Endothelial cell of umbilical vein (primary cell): ENCODE measurements around the gene VRK1. TPM values are rescaled to one million over a fixed set of nuclear protein-coding genes. Genes with fewer than 3 reads are reported as not detected.

ENCODE experiments used
- BruUV-seq: library from RNA; stranded (reverse); fragments of 400-500 nt; replicated peaks from 2 replicates; lab custom pipeline; 2021; lab: Mats Ljungman, UMichigan
- CTCF ChIA-PET: fragments of 300-600, 350-600 bp; sonication (Branson Sonifier 250); formaldehyde crosslinking; loops from one replicate; lab custom pipeline; 2021; ENCODE audit warnings: antibody characterized with exemption, inconsistent platforms; lab: Charles Lee
- POLR2A ChIA-PET: fragments of 300-600, 350-600 bp; sonication (Branson Sonifier 250); formaldehyde crosslinking; loops from one replicate; lab custom pipeline; 2021; ENCODE audit warnings: antibody characterized with exemption, inconsistent platforms; lab: Charles Lee
- DNase-seq: peaks from one replicate; pipeline ENCODE4 v3.0.0-alpha.2; 2011; ENCODE audit warnings: low read depth, low spot score
- FAIRE-seq: peaks from 2 replicates; lab custom pipeline; 2011; peaks lifted over from hg19 to GRCh38; lab: Jason Lieb, UNC
- H2AFZ ChIP-seq: 2 replicates; pipeline ENCODE4 v1.6.0; 2012; ENCODE audit warnings: low read depth, low read length, control low read depth, inconsistent platforms
- H3K27ac ChIP-seq: 2 replicates; pipeline ENCODE4 v1.5.1; 2011; ENCODE audit warnings: low read depth, mild to moderate bottlenecking, control low read depth, low read length, moderate library complexity; ENCODE audit not compliant: insufficient read depth
- H3K27me3 ChIP-seq, 2 experiments: 2 replicates each; pipeline versions ENCODE4 v1.6.0 to v1.6.1; 2011; ENCODE audit warnings: low read length in 2 of 2, mixed read lengths in 1 of 2; ENCODE audit not compliant: control insufficient read depth in 2 of 2, insufficient read depth in 2 of 2
- H3K36me3 ChIP-seq, 2 experiments: 2 replicates in 1 of 2; 3 replicates in 1 of 2; pipeline ENCODE4 v1.5.1; 2011; ENCODE audit warnings: low read length in 2 of 2, mild to moderate bottlenecking in 1 of 2, moderate library complexity in 1 of 2; ENCODE audit not compliant: control insufficient read depth in 2 of 2, insufficient read depth in 2 of 2; ENCODE audit errors: extremely low read depth in 1 of 2
- H3K4me1 ChIP-seq: 3 replicates; pipeline ENCODE4 v1.5.1; 2011; ENCODE audit warnings: mild to moderate bottlenecking, low read length; ENCODE audit not compliant: control insufficient read depth, insufficient read depth; ENCODE audit errors: extremely low read depth
- H3K4me2 ChIP-seq: 2 replicates; pipeline ENCODE4 v1.6.1; 2011; ENCODE audit warnings: low read length, control low read depth, mixed read lengths; ENCODE audit not compliant: insufficient read depth
- H3K4me3 ChIP-seq, 3 experiments: fragments of 200-600 bp in 1 of 3; sonication (generic), shearing (Covaris generic) in 1 of 3; replicated peaks in 1 of 3; 2 replicates each; pipeline ENCODE4 v1.5.1; 2011 to 2016; ENCODE audit warnings: control low read depth in 3 of 3, low read length in 3 of 3, mild to moderate bottlenecking in 2 of 3, inconsistent platforms in 1 of 3, low read depth in 1 of 3, moderate library complexity in 1 of 3; ENCODE audit not compliant: insufficient read depth in 1 of 3
- H3K79me2 ChIP-seq: 2 replicates; pipeline ENCODE4 v1.6.0; 2012; ENCODE audit warnings: low read length, inconsistent platforms; ENCODE audit not compliant: control insufficient read depth, insufficient read depth
- H3K9ac ChIP-seq: replicated peaks from 2 replicates; pipeline ENCODE3; 2011; ENCODE audit warnings: low read length, control low read depth; ENCODE audit not compliant: insufficient read depth; ENCODE audit errors: extremely low read depth
- H3K9me1 ChIP-seq: replicated peaks from 3 replicates; pipeline ENCODE4 v1.6.0; 2011; ENCODE audit warnings: mild to moderate bottlenecking, low read length; ENCODE audit not compliant: control insufficient read depth, insufficient read depth; ENCODE audit errors: extremely low read depth
- H3K9me3 ChIP-seq: replicated peaks from 2 replicates; pipeline ENCODE4 v1.5.1; 2012; ENCODE audit warnings: low read length, inconsistent platforms; ENCODE audit not compliant: control insufficient read depth, insufficient read depth
- H4K20me1 ChIP-seq: replicated peaks from 2 replicates; pipeline ENCODE3; 2011; ENCODE audit warnings: mild to moderate bottlenecking, low read length; ENCODE audit not compliant: control insufficient read depth, insufficient read depth; ENCODE audit errors: extremely low read depth
- EZH2 ChIP-seq: IDR thresholded peaks from 2 replicates; pipeline ENCODE4 v1.6.1; 2012; ENCODE audit warnings: borderline replicate concordance, low read depth, mild to moderate bottlenecking, moderate library complexity, low read length, inconsistent platforms; ENCODE audit not compliant: severe bottlenecking
- FOS ChIP-seq: IDR thresholded peaks from 2 replicates; pipeline ENCODE4 v1.6.1; 2011; ENCODE audit warnings: mild to moderate bottlenecking, low read length, moderate library complexity, borderline replicate concordance; ENCODE audit not compliant: insufficient read depth
- GATA2 ChIP-seq: IDR thresholded peaks from 2 replicates; pipeline ENCODE4 v1.7.0; 2011; ENCODE audit warnings: low read depth, mild to moderate bottlenecking, moderate library complexity, mixed read lengths, low read length; ENCODE audit not compliant: insufficient read length, insufficient read depth
- JUN ChIP-seq: IDR thresholded peaks from 2 replicates; pipeline ENCODE4 v1.6.1; 2011; ENCODE audit warnings: borderline replicate concordance, low read depth; ENCODE audit not compliant: insufficient read length, insufficient read depth
- MYC ChIP-seq: IDR thresholded peaks from one replicate; pipeline ENCODE4 v1.6.1; 2011; ENCODE audit warnings: mild to moderate bottlenecking, low read depth, low read length
- POLR2A ChIP-seq: IDR thresholded peaks from 2 replicates; pipeline ENCODE4 v1.6.1; 2012; ENCODE audit warnings: low read depth, mild to moderate bottlenecking, control low read depth, low read length
- POLR2AphosphoS5 ChIP-seq: IDR thresholded peaks from 2 replicates; pipeline ENCODE4 v1.6.1; 2012; ENCODE audit warnings: low read depth, mild to moderate bottlenecking, control low read depth, low read length, moderate library complexity; ENCODE audit not compliant: insufficient read depth
- dilution Hi-C: fragments of 300-500 bp; cut with MboI; formaldehyde crosslinking; loops from one replicate; pipeline ENCODE4 v1.15.0; 2019; ENCODE audit warnings: low sequenced_read_pairs; ENCODE audit not compliant: extremely low pct_ligation_motif_present
- intact Hi-C: fragments of 100-400 bp; cut with micrococcal nuclease; formaldehyde crosslinking; loops from one replicate; pipeline ENCODE4 v1.10.0; 2022
- polyA plus RNA-seq, 4 experiments: library from polyadenylated mRNA; depleted of rRNA in 3 of 4; stranded (reverse) in 3 of 4; unstranded in 1 of 4; fragments of >200 nt; gene quantifications; 2 replicates each; pipeline versions ENCODE4 v1.2.1 to v1.2.3, GENCODE V29; 2011 to 2012; ENCODE audit warnings: missing spikeins in 1 of 4
- total RNA-seq: library from RNA; stranded (reverse); gene quantifications from 2 replicates; pipeline ENCODE4 v1.2.3, GENCODE V29; 2021
- TF ChIP-seq, protein P1 (sequence below): IDR thresholded peaks from 2 replicates; pipeline ENCODE4 v1.6.1; 2011; ENCODE audit not compliant: insufficient read depth, insufficient read length
- TF ChIP-seq, protein P2 (sequence below), 2 donors: IDR thresholded peaks; 1 replicate in 1 of 2; 2 replicates in 1 of 2; pipeline ENCODE4 v1.5.1; 2011; ENCODE audit warnings: low read length in 2 of 2, mild to moderate bottlenecking in 2 of 2, moderate library complexity in 2 of 2, control low read depth in 1 of 2, inconsistent platforms in 1 of 2, low read depth in 1 of 2; ENCODE audit not compliant: insufficient read depth in 1 of 2; ENCODE audit errors: extremely low read depth in 1 of 2

Gene VRK1
- total and polyA plus RNA-seq, 2 donors (not counting 3 experiments of a cell fraction or from before 2014, with no cell fraction given) = 7.1 to 31.7 TPM

DNA sequence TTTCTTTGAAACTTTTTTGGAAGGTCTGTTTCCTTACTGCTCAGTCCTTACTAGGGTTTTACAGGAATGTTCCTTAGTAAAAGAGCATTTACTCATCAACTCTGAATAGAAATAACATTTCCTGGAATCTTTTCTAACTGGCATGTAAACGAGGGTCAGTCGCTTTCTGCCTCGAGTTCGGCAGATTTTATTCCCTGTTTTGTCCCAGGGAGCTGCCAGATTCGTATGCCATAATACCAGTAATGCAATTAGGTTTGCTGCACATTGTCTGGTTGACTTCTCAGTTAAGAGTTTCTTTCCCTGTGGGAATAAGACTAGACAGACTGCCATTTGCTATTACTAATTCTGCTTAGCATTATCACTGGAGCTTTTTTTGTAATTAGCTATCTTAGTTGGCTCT lies 91.9 kb downstream of the VRK1 start:
- Histone ChIP-seq H3K27me3 (no peaks in the 10 kb centered on the region), H3K36me3 (no peaks in the 10 kb centered on the region), H3K9me3 (no peaks in the 10 kb centered on the region), H3K9ac (no peak overlapping the region), H4K20me1 (no peaks in the 10 kb centered on the region), H2AFZ (no peak overlapping the region), H3K79me2 (no peaks in the 10 kb centered on the region), H3K9me1 (no peaks in the 10 kb centered on the region), H3K27ac (no peak overlapping the region), H3K4me1 (no peaks in the 10 kb centered on the region), H3K4me2 (no peak overlapping the region), H3K4me3 (no peak overlapping the region)
- dilution Hi-C loops (no loop called here), intact Hi-C loops (no loop called here)
- POLR2A ChIA-PET = no interaction called here
- CTCF ChIA-PET = interaction anchor here (1.4 to 1.8 kb wide), 2 partner anchors 36 to 41 kb away, joined by 3 to 6 read pairs; no protein-coding TSS in a partner anchor
- no peak for FAIRE-seq
- no peak for DNase-seq
- BruUV-seq = no TSS peak
- TF ChIP-seq FOS (no peak), EZH2 (no peak), MYC (no peak), POLR2A (no peak), POLR2AphosphoS5 (no peak), JUN (no peak), GATA2 (no peak)
- TF ChIP-seq, protein P1, sequence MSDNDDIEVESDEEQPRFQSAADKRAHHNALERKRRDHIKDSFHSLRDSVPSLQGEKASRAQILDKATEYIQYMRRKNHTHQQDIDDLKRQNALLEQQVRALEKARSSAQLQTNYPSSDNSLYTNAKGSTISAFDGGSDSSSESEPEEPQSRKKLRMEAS = no peak
- TF ChIP-seq, protein P2, sequence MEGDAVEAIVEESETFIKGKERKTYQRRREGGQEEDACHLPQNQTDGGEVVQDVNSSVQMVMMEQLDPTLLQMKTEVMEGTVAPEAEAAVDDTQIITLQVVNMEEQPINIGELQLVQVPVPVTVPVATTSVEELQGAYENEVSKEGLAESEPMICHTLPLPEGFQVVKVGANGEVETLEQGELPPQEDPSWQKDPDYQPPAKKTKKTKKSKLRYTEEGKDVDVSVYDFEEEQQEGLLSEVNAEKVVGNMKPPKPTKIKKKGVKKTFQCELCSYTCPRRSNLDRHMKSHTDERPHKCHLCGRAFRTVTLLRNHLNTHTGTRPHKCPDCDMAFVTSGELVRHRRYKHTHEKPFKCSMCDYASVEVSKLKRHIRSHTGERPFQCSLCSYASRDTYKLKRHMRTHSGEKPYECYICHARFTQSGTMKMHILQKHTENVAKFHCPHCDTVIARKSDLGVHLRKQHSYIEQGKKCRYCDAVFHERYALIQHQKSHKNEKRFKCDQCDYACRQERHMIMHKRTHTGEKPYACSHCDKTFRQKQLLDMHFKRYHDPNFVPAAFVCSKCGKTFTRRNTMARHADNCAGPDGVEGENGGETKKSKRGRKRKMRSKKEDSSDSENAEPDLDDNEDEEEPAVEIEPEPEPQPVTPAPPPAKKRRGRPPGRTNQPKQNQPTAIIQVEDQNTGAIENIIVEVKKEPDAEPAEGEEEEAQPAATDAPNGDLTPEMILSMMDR (IDR thresholded peaks at IDR 0.05; ENCODE audit: extremely low read depth in 1 of 2, insufficient read depth in 1 of 2, low read depth in 1 of 2, low read length in 2 of 2) = no peak
